ENCODE measurements around the gene NKD2. TPM values are rescaled to one million over a fixed set of nuclear protein-coding genes. Genes with fewer than 3 reads are reported as not detected.

The NKD2 gene
- total and polyA plus RNA-seq, 2 experiments from 2014 or later, result 9.0 to 11.9 TPM

- Histone ChIP-seq H3K27ac (ENCODE audit: low read depth) (no peak overlapping the region), H3K79me2 (replicated peaks; ENCODE audit: insufficient read depth) (no peaks in the 10 kb centered on the region), H3K4me2 (no peak overlapping the region), H2AFZ (no peak overlapping the region), H3F3A (replicated peaks; ENCODE audit: low read depth) (no peaks in the 10 kb centered on the region), H3K4me3 (no peak overlapping the region), H3K27me3 (ENCODE audit: insufficient read depth) (no peaks in the 10 kb centered on the region), H3K36me3 (ENCODE audit: insufficient read depth) (no peaks in the 10 kb centered on the region), H3K9me2 (ENCODE audit: insufficient read depth) (no peaks in the 10 kb centered on the region), H4K20me1 (replicated peaks; ENCODE audit: insufficient read depth) (no peaks in the 10 kb centered on the region), H3K4me1 (ENCODE audit: insufficient read depth) (no peaks in the 10 kb centered on the region)
- ATAC-seq (peak; percentile 27), DNase-seq (ENCODE audit: low spot score) (no peak)
- peaks cover 27% of the 10 kb centered on the region for H3K9me3 Mint-ChIP-seq
- no peak overlapping the region for H3K27ac Mint-ChIP-seq
- H3K27me3 Mint-ChIP-seq (ENCODE audit: insufficient read depth, low read depth, poor library complexity), result peaks cover 22% of the 10 kb centered on the region
- H3K4me1 Mint-ChIP-seq, result no peaks in the 10 kb centered on the region
- no peak overlapping the region for H3K4me3 Mint-ChIP-seq
- no peak for TF ChIP-seq EZH2phosphoT487 (IDR thresholded peaks at IDR 0.05; ENCODE audit: unreplicated experiment)
- no peak for TF ChIP-seq JUNB (IDR thresholded peaks at IDR 0.05; ENCODE audit: unreplicated experiment)
- no peak for TF ChIP-seq ZNF462 (CRISPR knock-in tag; IDR thresholded peaks at IDR 0.05)
- TF ChIP-seq CTCF (conservative IDR thresholded peaks at IDR 0.05; ENCODE audit: low read depth in 2 of 2), result no peak
- TF ChIP-seq ZNF114 (CRISPR knock-in tag; IDR thresholded peaks at IDR 0.05), result no peak
- TF ChIP-seq ETS1 (IDR thresholded peaks at IDR 0.05), result no peak
- TF ChIP-seq CREB1 (CRISPR knock-in tag; IDR thresholded peaks at IDR 0.05; ENCODE audit: low read depth), result no peak
- TF ChIP-seq REST (IDR thresholded peaks at IDR 0.05; ENCODE audit: unreplicated experiment), result no peak
- no peak for TF ChIP-seq POLR2AphosphoS5 (IDR thresholded peaks at IDR 0.05; ENCODE audit: low read depth)
- TF ChIP-seq ZNF331 (CRISPR knock-in tag; IDR thresholded peaks at IDR 0.05; ENCODE audit: low read depth), result no peak
- no peak for TF ChIP-seq STAT1 (IDR thresholded peaks at IDR 0.05; ENCODE audit: unreplicated experiment)
- no peak for TF ChIP-seq NANOG (IDR thresholded peaks at IDR 0.05; ENCODE audit: borderline replicate concordance)
- H3K36me3 Mint-ChIP-seq (ENCODE audit: low read depth), result peaks cover 24% of the 10 kb centered on the region
These were observed 40.5 kb downstream of the NKD2 start for GRCh38 chr5:1048861-1049838.

Measured in GM23338 (cell line).